Tibial nerve (tissue), 4 donors: Measurements from ENCODE around the gene PSEN2.

Source experiments
- CTCF ChIP-seq, 5 experiments: fragments of 200-600 bp in 3 of 5; fragments of 450-650 bp in 2 of 5; sonication (generic) in 3 of 5; IDR thresholded peaks; one replicate each; pipeline ENCODE4 v1.5.1; 2016 to 2019; ENCODE audit warnings: antibody characterized with exemption in 5 of 5, mild to moderate bottlenecking in 3 of 5, moderate library complexity in 2 of 5
- EP300 ChIP-seq, 2 donors: sonication (generic); formaldehyde crosslinking; IDR thresholded peaks; one replicate each; pipeline ENCODE4 v1.6.1; 2017; ENCODE audit warnings: antibody characterized with exemption in 2 of 2, mild to moderate bottlenecking in 1 of 2
- POLR2A ChIP-seq, 2 donors: fragments of 450-650 bp; IDR thresholded peaks; one replicate each; pipeline ENCODE4 v1.6.1; 2017; ENCODE audit warnings: antibody characterized with exemption in 2 of 2, mild to moderate bottlenecking in 2 of 2, moderate library complexity in 2 of 2

DNA sequence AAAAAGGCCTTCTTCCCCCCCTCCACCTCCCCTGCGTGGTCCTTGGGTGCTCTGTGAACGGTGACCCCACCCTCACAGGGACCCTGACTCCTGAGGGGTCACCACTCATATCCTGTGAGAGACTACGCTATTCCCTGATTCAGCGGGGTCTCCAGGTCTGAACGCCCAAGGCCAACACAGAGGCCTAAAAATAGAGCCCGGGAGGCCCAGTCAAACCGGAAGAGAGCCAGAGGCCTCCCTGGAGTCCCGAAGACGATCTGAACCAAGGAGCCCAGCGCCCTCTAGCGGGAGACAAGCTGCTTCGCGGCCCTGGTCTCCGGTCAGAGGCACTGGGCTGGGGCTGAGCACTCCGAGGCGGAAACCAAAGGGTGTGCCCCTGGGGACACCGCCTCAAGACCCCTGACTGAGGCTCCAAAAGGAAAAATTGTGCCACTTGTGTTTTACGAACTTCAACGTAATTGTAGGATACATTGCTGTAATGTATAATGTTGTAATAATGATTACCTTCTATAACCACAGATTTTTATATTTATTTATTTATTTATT is 42.4 kb upstream of the PSEN2 start:
- peak; percentile 89 to 97 (median 94) for TF ChIP-seq CTCF (IDR thresholded peaks at IDR 0.05)
- TF ChIP-seq EP300 (IDR thresholded peaks at IDR 0.05), result peak; percentile 37 to 68
- TF ChIP-seq POLR2A (IDR thresholded peaks at IDR 0.05), result no peak
